ENCODE data around the gene THBS1. TPM values are rescaled to one million over a fixed set of nuclear protein-coding genes. Genes with fewer than 3 reads are reported as not detected.

Gene THBS1
- total RNA-seq, 2 experiments from 2014 or later: 0.51 TPM; not detected in 1

GRCh38 chr15:39552556-39552955, 28.3 kb upstream of the THBS1 start:
- TF ChIP-seq CTCF (conservative IDR thresholded peaks at IDR 0.05; ENCODE audit: low read length) (no peak), EZH2phosphoT487 (IDR thresholded peaks at IDR 0.05; ENCODE audit: borderline replicate concordance, low read depth, low read length) (no peak)
- no TSS peak for BruUV-seq (replicated peaks)
- DNase-seq (ENCODE audit: low spot score): no peak
- Histone ChIP-seq H3K9me2 (ENCODE audit: insufficient read depth, low read length) (no peaks in the 10 kb centered on the region), H3K27ac (ENCODE audit: low read depth, low read length, poor library complexity, severe bottlenecking) (no peak overlapping the region), H3K36me3 (ENCODE audit: insufficient read depth, low read length) (no peaks in the 10 kb centered on the region), H3K4me1 (ENCODE audit: insufficient read depth, low read length, poor library complexity, severe bottlenecking) (no peaks in the 10 kb centered on the region), H3K4me2 (ENCODE audit: low read length) (no peak overlapping the region), H3K79me2 (ENCODE audit: insufficient read depth, low read depth, low read length) (no peaks in the 10 kb centered on the region), H4K20me1 (ENCODE audit: insufficient read depth, low read length) (no peaks in the 10 kb centered on the region), H3K4me3 (ENCODE audit: low read depth, low read length, poor library complexity, severe bottlenecking) (no peak overlapping the region), H3K9me3 (ENCODE audit: low read length) (no peaks in the 10 kb centered on the region), H2AFZ (ENCODE audit: low read length) (no peak overlapping the region)
- intact Hi-C loops (cut with micrococcal nuclease; ENCODE audit: unreplicated experiment): no loop called here
- ChIA-PET CTCF (ENCODE audit: unreplicated experiment) (no interaction called here), POLR2A (no interaction called here)

DNA sequence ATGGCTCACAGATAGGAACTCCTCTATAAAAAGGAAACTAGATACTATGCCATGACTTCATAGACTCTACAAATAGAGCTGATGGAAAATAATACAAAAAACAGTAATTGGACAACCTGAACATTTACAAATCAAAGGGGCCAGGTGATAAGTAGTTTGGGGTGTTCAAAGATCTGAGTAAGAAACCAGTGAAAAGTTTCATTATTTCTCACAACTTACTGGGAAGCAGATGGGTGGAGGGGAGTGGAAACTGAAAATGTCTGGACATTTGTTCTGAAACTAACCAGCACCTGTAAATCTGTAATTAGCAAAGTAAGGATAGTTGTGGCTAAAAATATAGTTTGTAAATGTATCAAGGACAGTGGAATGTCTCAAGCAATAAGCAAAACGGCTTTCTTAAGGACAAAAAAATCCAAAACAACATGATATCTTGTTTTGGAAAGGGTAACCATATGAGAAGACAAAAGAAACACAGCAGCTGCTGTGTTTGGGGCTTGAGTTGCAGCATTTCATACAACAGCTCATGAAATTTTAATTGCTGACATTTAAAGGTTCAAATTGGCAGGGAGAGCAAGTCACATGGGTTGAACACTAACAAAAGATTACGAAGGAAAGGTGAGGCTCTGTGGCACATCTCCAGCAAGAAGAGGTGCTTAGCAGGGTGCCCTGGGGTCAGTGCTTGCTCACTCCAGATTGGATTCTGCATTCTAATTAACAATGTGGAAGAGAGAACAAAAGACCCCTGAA, 26.8 kb upstream of the THBS1 start:
- H3K9me3 ChIP-seq (ENCODE audit: low read length): no peaks in the 10 kb centered on the region
- H3K27ac ChIP-seq (ENCODE audit: low read depth, low read length, poor library complexity, severe bottlenecking): no peak overlapping the region
- CTCF ChIA-PET (ENCODE audit: unreplicated experiment): no interaction called here
- POLR2A ChIA-PET: no interaction called here
- no TSS peak for BruUV-seq (replicated peaks)
- TF ChIP-seq CTCF (conservative IDR thresholded peaks at IDR 0.05; ENCODE audit: low read length) (no peak), EZH2phosphoT487 (IDR thresholded peaks at IDR 0.05; ENCODE audit: borderline replicate concordance, low read depth, low read length) (no peak)
- H3K79me2 ChIP-seq (ENCODE audit: insufficient read depth, low read depth, low read length): no peaks in the 10 kb centered on the region
- no peak overlapping the region for H3K4me2 ChIP-seq (ENCODE audit: low read length)
- H2AFZ ChIP-seq (ENCODE audit: low read length): no peak overlapping the region
- intact Hi-C loops (cut with micrococcal nuclease; ENCODE audit: unreplicated experiment): no loop called here
- no peak for DNase-seq (ENCODE audit: low spot score)
- no peak overlapping the region for H3K4me3 ChIP-seq (ENCODE audit: low read depth, low read length, poor library complexity, severe bottlenecking)
- H3K4me1 ChIP-seq (ENCODE audit: insufficient read depth, low read length, poor library complexity, severe bottlenecking): no peaks in the 10 kb centered on the region
- no peaks in the 10 kb centered on the region for H4K20me1 ChIP-seq (ENCODE audit: insufficient read depth, low read length)
- H3K36me3 ChIP-seq (ENCODE audit: insufficient read depth, low read length): no peaks in the 10 kb centered on the region
- H3K9me2 ChIP-seq (ENCODE audit: insufficient read depth, low read length): no peaks in the 10 kb centered on the region

- Histone ChIP-seq H2AFZ (ENCODE audit: low read length) (no peak overlapping the region), H3K4me1 (ENCODE audit: insufficient read depth, low read length, poor library complexity, severe bottlenecking) (no peaks in the 10 kb centered on the region), H3K27ac (ENCODE audit: low read depth, low read length, poor library complexity, severe bottlenecking) (no peak overlapping the region), H3K36me3 (ENCODE audit: insufficient read depth, low read length) (no peaks in the 10 kb centered on the region), H3K4me2 (ENCODE audit: low read length) (no peak overlapping the region), H3K9me3 (ENCODE audit: low read length) (no peaks in the 10 kb centered on the region), H3K79me2 (ENCODE audit: insufficient read depth, low read depth, low read length) (no peaks in the 10 kb centered on the region), H3K4me3 (ENCODE audit: low read depth, low read length, poor library complexity, severe bottlenecking) (no peak overlapping the region), H3K9me2 (ENCODE audit: insufficient read depth, low read length) (no peaks in the 10 kb centered on the region), H4K20me1 (ENCODE audit: insufficient read depth, low read length) (no peaks in the 10 kb centered on the region)
- CTCF ChIA-PET (ENCODE audit: unreplicated experiment): no interaction called here
- TF ChIP-seq CTCF (conservative IDR thresholded peaks at IDR 0.05; ENCODE audit: low read length) (no peak), EZH2phosphoT487 (IDR thresholded peaks at IDR 0.05; ENCODE audit: borderline replicate concordance, low read depth, low read length) (no peak)
- intact Hi-C loops (cut with micrococcal nuclease; ENCODE audit: unreplicated experiment): no loop called here
- POLR2A ChIA-PET: no interaction called here
- no TSS peak for BruUV-seq (replicated peaks)
- no peak for DNase-seq (ENCODE audit: low spot score)
These were observed 26.0 kb upstream of the THBS1 start for GRCh38 chr15:39554746-39555387.
